ENCODE data around the gene ISG20. TPM values are rescaled to one million over a fixed set of nuclear protein-coding genes. Genes with fewer than 3 reads are reported as not detected.
"Not testable (repeated sequence)": the region's sequence is repeated elsewhere in the genome, so short reads cannot be mapped to it uniquely, and the experiment has no call there.

The ISG20 gene
- total RNA-seq, 1 donor from 2014 or later = 87.1 TPM

DNA sequence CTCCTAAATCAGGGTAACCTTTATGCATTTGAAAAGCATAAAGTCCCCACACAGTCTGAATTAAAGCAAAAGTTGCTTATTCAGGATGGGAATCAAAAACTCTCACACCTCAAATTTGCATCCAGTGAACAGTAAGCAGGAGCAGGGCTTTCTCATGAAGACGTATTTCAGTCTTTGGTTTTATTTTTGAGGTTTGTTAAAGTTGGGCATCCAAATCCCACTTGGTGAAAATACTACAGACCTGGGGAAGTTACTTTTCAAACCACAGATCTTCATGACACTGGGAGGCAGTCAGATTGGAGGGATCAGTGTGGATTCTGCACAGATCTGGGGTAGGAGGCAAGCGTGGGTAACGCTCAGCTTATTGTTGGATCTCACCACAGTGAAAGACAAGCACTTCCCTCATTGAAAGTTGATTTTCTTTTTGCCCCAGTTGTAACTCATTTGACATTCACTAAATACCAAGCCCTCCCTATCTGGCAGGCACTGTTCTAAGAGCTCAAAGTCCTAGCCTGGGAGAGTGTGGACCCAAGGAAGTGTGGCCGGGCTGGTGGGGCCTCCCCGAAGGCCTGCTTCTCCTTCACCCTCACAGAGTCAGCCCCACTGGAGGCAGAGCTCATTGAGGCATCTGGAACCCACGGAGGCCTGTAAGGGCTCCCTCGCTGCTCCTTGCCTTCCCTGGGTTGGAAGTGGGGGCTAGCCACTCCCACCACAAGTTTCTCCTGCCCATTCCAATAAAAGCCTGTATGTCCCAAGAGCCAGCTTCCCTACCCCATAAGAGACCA, 783 bp upstream of the ISG20 start:
- no peaks in the 10 kb centered on the region for H3K27me3 Mint-ChIP-seq
- peak overlapping the region; percentile 91 for H3K4me3 Mint-ChIP-seq
- ATAC-seq (ENCODE audit: low read depth) = no peak
- H3K4me1 Mint-ChIP-seq = peaks cover 93% of the 10 kb centered on the region
- ChIA-PET CTCF (interaction anchor here (1.0 to 1.8 kb wide), 5 partner anchors 9 to 196 kb away, joined by 3 to 7 read pairs (median 6); no protein-coding TSS in a partner anchor), POLR2A (interaction anchor here (0.6 to 1.6 kb wide), 8 partner anchors 9 to 450 kb away, joined by 3 to 19 read pairs (median 8); partner anchors contain the start of genes ABHD2, AEN, MRPL46 and MRPS11)
- DNase-seq = no peak
- H3K36me3 Mint-ChIP-seq (ENCODE audit: low read depth) = peaks cover 39% of the 10 kb centered on the region
- TF ChIP-seq CTCF (IDR thresholded peaks at IDR 0.05) = no peak
- H3K27ac Mint-ChIP-seq = peak overlapping the region; percentile 97
- no peaks in the 10 kb centered on the region for H3K9me3 Mint-ChIP-seq
- intact Hi-C loops (cut with micrococcal nuclease) = loop anchor here (1.0 kb wide), 6 partner anchors 11 to 450 kb away; partner anchors contain the start of genes ABHD2, AEN, DET1 and MRPL46

GRCh38 chr15:88641959-88642452, 3.2 kb downstream of the ISG20 start:
- ChIA-PET CTCF (no interaction called here), POLR2A (interaction anchor here (0.6 to 0.7 kb wide), 5 partner anchors 10 to 1664 kb away, joined by 3 to 5 read pairs (median 3); no protein-coding TSS in a partner anchor)
- TF ChIP-seq CTCF (IDR thresholded peaks at IDR 0.05) = no peak
- Mint-ChIP-seq H3K27ac (peak overlapping the region; percentile 97), H3K4me1 (peaks cover 89% of the 10 kb centered on the region), H3K9me3 (no peaks in the 10 kb centered on the region), H3K4me3 (peak overlapping the region; percentile 71), H3K27me3 (no peaks in the 10 kb centered on the region), H3K36me3 (ENCODE audit: low read depth) (peaks cover 54% of the 10 kb centered on the region)
- no peak for ATAC-seq (ENCODE audit: low read depth)
- intact Hi-C loops (cut with micrococcal nuclease) = no loop called here
- no peak for DNase-seq

- CTCF ChIA-PET = interaction anchor here (1.6 kb wide), 1 partner anchor 22 kb away, joined by 5 read pairs; no protein-coding TSS in a partner anchor
- intact Hi-C loops (cut with micrococcal nuclease) = not testable (repeated sequence)
Measured at GRCh38 chr15:88642514-88642913, 3.7 kb downstream of the ISG20 start.

GRCh38 chr15:88644741-88645140, 5.9 kb downstream of the ISG20 start:
- peak overlapping the region; percentile 96 for H3K27ac Mint-ChIP-seq
- H3K9me3 Mint-ChIP-seq = no peaks in the 10 kb centered on the region
- DNase-seq (peak; percentile 4), ATAC-seq (ENCODE audit: low read depth) (no peak)
- H3K27me3 Mint-ChIP-seq = no peaks in the 10 kb centered on the region
- no peak for TF ChIP-seq CTCF (IDR thresholded peaks at IDR 0.05)
- H3K4me1 Mint-ChIP-seq = peaks cover 90% of the 10 kb centered on the region
- H3K4me3 Mint-ChIP-seq = no peak overlapping the region
- intact Hi-C loops (cut with micrococcal nuclease) = no loop called here
- H3K36me3 Mint-ChIP-seq (ENCODE audit: low read depth) = peaks cover 67% of the 10 kb centered on the region
- CTCF ChIA-PET = interaction anchor here (1.7 kb wide), 1 partner anchor 12 kb away, joined by 4 read pairs; no protein-coding TSS in a partner anchor
- POLR2A ChIA-PET = interaction anchor here (2.1 kb wide), 1 partner anchor 11 kb away, joined by 9 read pairs; no protein-coding TSS in a partner anchor

More at GRCh38 chr15:88642514-88642913, 3.7 kb downstream of the ISG20 start:
- DNase-seq; H3K27me3 Mint-ChIP-seq; ATAC-seq (ENCODE audit: low read depth); H3K9me3 Mint-ChIP-seq; POLR2A ChIA-PET: not testable (repeated sequence)
- Mint-ChIP-seq H3K36me3 (ENCODE audit: low read depth) (peaks cover 55% of the 10 kb centered on the region), H3K4me3 (peak overlapping the region; percentile 71), H3K4me1 (peaks cover 89% of the 10 kb centered on the region), H3K27ac (peak overlapping the region; percentile 97)

DNA sequence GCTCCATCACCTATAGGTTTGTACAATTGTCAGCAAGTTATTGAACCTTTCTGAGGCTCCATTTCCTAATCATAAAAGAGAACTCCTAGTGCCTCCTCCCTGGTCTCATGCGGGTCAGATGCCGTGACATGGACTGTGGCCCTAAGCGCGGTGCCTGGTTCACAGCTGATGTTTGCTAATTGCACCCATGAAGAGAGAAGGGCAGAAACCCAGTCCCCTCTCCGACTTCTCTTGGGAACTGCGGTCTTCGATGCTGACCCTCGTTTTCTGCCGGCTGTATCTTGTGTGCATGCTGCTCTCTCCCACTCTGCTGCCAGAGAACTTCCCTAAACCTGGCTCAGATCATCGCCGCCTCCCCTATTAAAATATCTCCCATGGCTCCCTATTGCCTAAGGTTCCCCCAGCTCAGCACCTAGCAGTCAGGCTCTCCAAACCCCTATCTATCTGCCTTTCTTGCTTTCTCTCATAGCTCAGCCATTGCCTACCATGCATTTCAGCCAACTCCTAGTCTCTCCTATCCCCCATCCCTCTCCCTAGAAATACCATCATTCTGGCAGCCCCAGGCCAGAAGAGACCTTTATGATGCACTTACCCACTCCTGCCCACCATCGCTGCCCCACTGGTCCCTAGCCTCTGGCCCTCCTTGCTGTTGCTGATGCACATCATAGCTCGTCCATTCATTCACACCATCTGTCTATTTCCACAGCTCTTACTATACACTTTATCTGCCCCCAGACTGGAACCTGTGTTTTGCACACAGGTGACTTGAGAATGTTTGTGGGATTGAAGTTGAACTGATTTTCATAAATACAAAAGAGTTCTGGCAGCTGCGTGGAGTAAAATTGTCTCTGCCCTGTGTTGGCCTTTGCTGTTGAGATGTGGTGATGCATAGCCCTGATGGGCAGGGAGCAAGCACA, 6.6 kb downstream of the ISG20 start:
- no peaks in the 10 kb centered on the region for H3K9me3 Mint-ChIP-seq
- peaks cover 90% of the 10 kb centered on the region for H3K4me1 Mint-ChIP-seq
- H3K27ac Mint-ChIP-seq = peak overlapping the region; percentile 96
- DNase-seq (no peak), ATAC-seq (ENCODE audit: low read depth) (no peak)
- intact Hi-C loops (cut with micrococcal nuclease) = no loop called here
- ChIA-PET CTCF (interaction anchor here (1.7 kb wide), 1 partner anchor 11 kb away, joined by 4 read pairs; no protein-coding TSS in a partner anchor), POLR2A (interaction anchor here (0.9 to 2.1 kb wide), 3 partner anchors 9 to 18 kb away, joined by 4 to 9 read pairs (median 4); no protein-coding TSS in a partner anchor)
- no peak overlapping the region for H3K4me3 Mint-ChIP-seq
- no peak for TF ChIP-seq CTCF (IDR thresholded peaks at IDR 0.05)
- peaks cover 61% of the 10 kb centered on the region for H3K36me3 Mint-ChIP-seq (ENCODE audit: low read depth)
- no peaks in the 10 kb centered on the region for H3K27me3 Mint-ChIP-seq
